ENCODE measurements around the gene ISG20. TPM values are rescaled to one million over a fixed set of nuclear protein-coding genes. Genes with fewer than 3 reads are reported as not detected.
A peak's percentile ranks its signal among the peaks of the same experiment; 100 is the strongest.
"Not testable (repeated sequence)": the region's sequence is repeated elsewhere in the genome, so short reads cannot be mapped to it uniquely, and the experiment has no call there.

The ISG20 gene
- total and polyA plus RNA-seq, 12 donors = 2.0 to 23.0 (median 4.5) TPM

DNA sequence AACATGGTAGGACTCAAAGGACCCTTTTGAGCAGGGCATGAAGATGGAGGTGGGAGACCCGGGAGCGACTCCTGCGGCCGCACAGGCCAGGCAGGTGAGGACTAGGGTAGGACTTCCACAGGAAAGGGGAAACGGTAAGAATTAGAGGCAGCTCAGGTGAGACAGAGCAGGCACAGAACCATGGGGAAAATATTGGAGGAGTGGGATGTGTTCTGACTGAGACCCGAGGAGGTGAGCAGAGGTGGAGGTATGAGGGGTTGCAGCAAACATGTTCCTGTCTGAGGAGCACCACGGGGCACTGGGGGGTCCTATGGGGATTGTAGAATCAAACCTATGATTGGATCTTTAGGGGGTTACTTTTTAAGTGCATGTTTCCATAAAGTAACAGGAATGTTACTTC, 1.4 kb upstream of the ISG20 start:
- Histone ChIP-seq H3K4me1 (peaks cover 12 to 81% (median 22%) of the 10 kb centered on the region in 9 donors), H3K27me3 (no peaks in the 10 kb centered on the region), H3K27ac (peak overlapping the region in 5 of 10 donors; percentile 84 to 96 (median 90)), H3K9me3 (no peaks in the 10 kb centered on the region), H3K36me3 (peaks cover 0 to 28% (median 0%) of the 10 kb centered on the region in 9 donors), H3K4me3 (no peak overlapping the region)
- DNase-seq (no peak), ATAC-seq (no peak)
- intact Hi-C loops (cut with DNase I) = no loop called here
- TF ChIP-seq, protein P1, sequence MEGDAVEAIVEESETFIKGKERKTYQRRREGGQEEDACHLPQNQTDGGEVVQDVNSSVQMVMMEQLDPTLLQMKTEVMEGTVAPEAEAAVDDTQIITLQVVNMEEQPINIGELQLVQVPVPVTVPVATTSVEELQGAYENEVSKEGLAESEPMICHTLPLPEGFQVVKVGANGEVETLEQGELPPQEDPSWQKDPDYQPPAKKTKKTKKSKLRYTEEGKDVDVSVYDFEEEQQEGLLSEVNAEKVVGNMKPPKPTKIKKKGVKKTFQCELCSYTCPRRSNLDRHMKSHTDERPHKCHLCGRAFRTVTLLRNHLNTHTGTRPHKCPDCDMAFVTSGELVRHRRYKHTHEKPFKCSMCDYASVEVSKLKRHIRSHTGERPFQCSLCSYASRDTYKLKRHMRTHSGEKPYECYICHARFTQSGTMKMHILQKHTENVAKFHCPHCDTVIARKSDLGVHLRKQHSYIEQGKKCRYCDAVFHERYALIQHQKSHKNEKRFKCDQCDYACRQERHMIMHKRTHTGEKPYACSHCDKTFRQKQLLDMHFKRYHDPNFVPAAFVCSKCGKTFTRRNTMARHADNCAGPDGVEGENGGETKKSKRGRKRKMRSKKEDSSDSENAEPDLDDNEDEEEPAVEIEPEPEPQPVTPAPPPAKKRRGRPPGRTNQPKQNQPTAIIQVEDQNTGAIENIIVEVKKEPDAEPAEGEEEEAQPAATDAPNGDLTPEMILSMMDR (IDR thresholded peaks at IDR 0.05) = no peak
- WGBS, 2 donors = 75 to 82% methylated on average over 7 of the region's 7 CpGs

GRCh38 chr15:88637841-88638625, 783 bp upstream of the ISG20 start:
- WGBS, 2 donors = 71 to 82% methylated on average over 7 of the region's 7 CpGs
- Histone ChIP-seq H3K27me3 (no peaks in the 10 kb centered on the region), H3K36me3 (peaks cover 0 to 29% (median 0%) of the 10 kb centered on the region in 9 donors), H3K4me1 (peaks cover 12 to 80% (median 22%) of the 10 kb centered on the region in 9 donors), H3K4me3 (peak overlapping the region in 9 of 10 donors; percentile 12 to 63 (median 55)), H3K9me3 (no peaks in the 10 kb centered on the region), H3K27ac (peak overlapping the region; percentile 62 to 96 (median 89))
- TF ChIP-seq, protein P1 (IDR thresholded peaks at IDR 0.05) = no peak
- peak; percentile 1 to 27 (median 14) for ATAC-seq
- intact Hi-C loops (cut with DNase I) = loop anchor here in 1 of 10 donors (1.0 kb wide), 1 partner anchor 17 kb away; the partner anchor contains the start of gene AEN
- no peak for DNase-seq

DNA sequence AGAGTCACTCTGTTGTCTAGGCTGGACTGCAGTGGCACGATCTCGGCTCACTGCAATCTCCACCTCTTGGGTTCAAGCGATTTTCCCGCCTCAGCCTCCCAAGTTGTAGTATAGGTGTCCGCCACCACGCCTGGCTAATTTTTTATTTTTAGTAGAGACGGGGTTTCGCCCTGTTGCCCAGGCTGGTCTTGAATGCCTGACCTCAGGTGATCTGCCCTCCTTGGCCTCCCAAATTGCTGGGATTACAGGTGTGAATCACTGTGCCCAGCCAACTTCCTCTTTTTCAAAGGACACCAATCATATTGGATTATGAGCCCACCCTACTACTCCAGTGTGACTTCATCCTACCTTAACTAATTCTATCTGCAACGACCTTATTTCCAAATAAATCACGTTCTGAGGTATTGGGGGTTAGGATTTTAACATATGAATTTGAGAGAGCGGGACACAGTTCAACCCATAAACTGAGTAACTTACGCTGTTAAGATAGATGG, 3.2 kb downstream of the ISG20 start:
- no peak overlapping the region for H3K4me3 ChIP-seq
- TF ChIP-seq, protein P1 (IDR thresholded peaks at IDR 0.05) = no peak
- DNase-seq (no peak), ATAC-seq (no peak)
- H3K36me3 ChIP-seq = peaks cover 0 to 26% (median 0%) of the 10 kb centered on the region in 9 donors
- no peaks in the 10 kb centered on the region for H3K27me3 ChIP-seq
- H3K9me3 ChIP-seq = no peaks in the 10 kb centered on the region
- H3K4me1 ChIP-seq = peaks cover 12 to 51% (median 22%) of the 10 kb centered on the region in 9 donors
- 93% methylated on average over 12 of the region's 12 CpGs for WGBS, 2 donors
- intact Hi-C loops (cut with DNase I) = no loop called here
- peak overlapping the region in 1 of 10 donors; percentile 96 for H3K27ac ChIP-seq

- WGBS, 2 donors = 95 to 98% methylated on average over 11 of the region's 11 CpGs
Measured at GRCh38 chr15:88642514-88642913, 3.7 kb downstream of the ISG20 start.

More at GRCh38 chr15:88642514-88642913, 3.7 kb downstream of the ISG20 start:
- H3K4me3 ChIP-seq; intact Hi-C loops (cut with DNase I); DNase-seq; ATAC-seq; H3K27me3 ChIP-seq; H3K9me3 ChIP-seq; H3K27ac ChIP-seq: not testable (repeated sequence)
- peaks cover 12 to 51% (median 22%) of the 10 kb centered on the region in 9 donors for H3K4me1 ChIP-seq
- peaks cover 0 to 26% (median 0%) of the 10 kb centered on the region in 9 donors for H3K36me3 ChIP-seq
